Muscle layer of colon (tissue), 2 donors: ENCODE measurements around the gene BTRC.
A peak's percentile ranks its signal among the peaks of the same experiment; 100 is the strongest.

ENCODE experiments used
- H3K27ac ChIP-seq: one replicate; pipeline ENCODE4 v1.7.0; 2013; ENCODE audit warnings: low read depth, mild to moderate bottlenecking, low read length, moderate library complexity
- H3K27me3 ChIP-seq, 2 donors: one replicate each; pipeline ENCODE4 v1.7.0; 2013; ENCODE audit warnings: low read length in 2 of 2, mild to moderate bottlenecking in 2 of 2; ENCODE audit not compliant: insufficient read depth in 2 of 2, control insufficient read depth in 1 of 2
- H3K36me3 ChIP-seq: one replicate; pipeline ENCODE4 v1.7.0; 2013; ENCODE audit warnings: mild to moderate bottlenecking, low read length; ENCODE audit not compliant: insufficient read depth
- H3K4me1 ChIP-seq: one replicate; pipeline ENCODE4 v1.7.0; 2013; ENCODE audit warnings: mild to moderate bottlenecking, low read length; ENCODE audit not compliant: insufficient read depth
- H3K4me3 ChIP-seq, 2 donors: one replicate each; pipeline ENCODE4 v1.7.0; 2013; ENCODE audit warnings: low read length in 2 of 2, low read depth in 1 of 2, mild to moderate bottlenecking in 1 of 2, moderate library complexity in 1 of 2
- H3K9ac ChIP-seq: one replicate; pipeline ENCODE4 v1.7.0; 2013; ENCODE audit warnings: low read length
- H3K9me3 ChIP-seq: one replicate; pipeline ENCODE4 v1.7.0; 2013; ENCODE audit warnings: mild to moderate bottlenecking, low read length
- donor health status: abdominal sarcoma.
- donor health status: Adenocarcinoma of cecum.

Gene BTRC

DNA sequence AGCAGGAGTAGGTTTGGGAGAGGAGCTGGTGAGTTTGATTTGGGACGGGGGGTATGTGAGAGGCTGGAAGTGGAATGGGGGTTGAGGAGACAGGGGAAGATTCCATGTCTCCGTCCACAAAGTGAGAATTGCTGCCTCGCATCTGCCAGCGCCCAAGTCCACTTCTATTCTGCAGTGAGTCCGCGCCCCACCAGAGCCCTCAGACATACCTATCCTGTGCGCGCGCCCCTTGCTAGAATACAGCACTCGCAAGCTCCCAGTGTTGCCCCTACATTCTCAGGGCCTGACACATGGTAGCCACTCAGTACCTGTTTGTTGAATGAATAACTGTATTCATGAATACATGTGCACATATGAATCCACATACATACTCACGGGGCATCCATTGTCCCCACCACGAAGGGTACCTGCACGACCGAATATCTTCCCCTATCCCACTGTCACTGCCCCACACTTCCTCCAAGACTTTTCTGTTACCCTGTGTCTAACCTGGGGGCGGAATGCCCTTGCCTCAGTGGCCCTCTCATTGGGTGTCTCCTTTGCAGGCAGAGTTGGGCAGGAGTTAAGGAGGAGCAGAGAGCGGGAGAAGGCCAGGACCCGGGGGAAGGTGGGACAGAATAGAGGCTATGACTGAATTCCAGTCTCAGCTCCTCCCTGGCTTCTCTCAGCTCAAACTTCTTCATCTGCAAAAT, 214.2 kb downstream of the BTRC start:
- Histone ChIP-seq H3K27ac (no peak overlapping the region), H3K4me1 (peaks cover 16% of the 10 kb centered on the region), H3K4me3 (no peak overlapping the region), H3K9me3 (no peaks in the 10 kb centered on the region), H3K9ac (no peak overlapping the region), H3K36me3 (no peaks in the 10 kb centered on the region), H3K27me3 (peaks cover 33 to 64% of the 10 kb centered on the region in 2 donors)

DNA sequence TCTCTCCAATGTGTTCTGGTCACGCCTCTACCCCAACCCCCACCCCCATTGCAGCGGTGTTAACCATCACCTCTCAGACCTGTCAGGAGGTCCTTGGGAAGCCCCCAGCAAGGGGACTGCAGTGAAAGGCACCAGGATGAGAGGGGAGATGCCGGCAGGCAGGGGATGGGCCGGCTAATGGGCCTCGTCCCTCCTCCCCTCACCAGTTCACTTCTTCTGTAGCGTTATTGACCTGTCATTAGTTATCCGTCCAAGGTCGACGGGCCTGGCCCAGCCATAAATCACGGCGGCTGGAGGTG, 215.3 kb downstream of the BTRC start:
- Histone ChIP-seq H3K36me3 (no peaks in the 10 kb centered on the region), H3K4me3 (peak overlapping the region in 1 of 2 donors; percentile 68), H3K4me1 (peaks cover 16% of the 10 kb centered on the region), H3K27me3 (peaks cover 33 to 64% of the 10 kb centered on the region in 2 donors), H3K9ac (no peak overlapping the region), H3K27ac (no peak overlapping the region), H3K9me3 (no peaks in the 10 kb centered on the region)

DNA sequence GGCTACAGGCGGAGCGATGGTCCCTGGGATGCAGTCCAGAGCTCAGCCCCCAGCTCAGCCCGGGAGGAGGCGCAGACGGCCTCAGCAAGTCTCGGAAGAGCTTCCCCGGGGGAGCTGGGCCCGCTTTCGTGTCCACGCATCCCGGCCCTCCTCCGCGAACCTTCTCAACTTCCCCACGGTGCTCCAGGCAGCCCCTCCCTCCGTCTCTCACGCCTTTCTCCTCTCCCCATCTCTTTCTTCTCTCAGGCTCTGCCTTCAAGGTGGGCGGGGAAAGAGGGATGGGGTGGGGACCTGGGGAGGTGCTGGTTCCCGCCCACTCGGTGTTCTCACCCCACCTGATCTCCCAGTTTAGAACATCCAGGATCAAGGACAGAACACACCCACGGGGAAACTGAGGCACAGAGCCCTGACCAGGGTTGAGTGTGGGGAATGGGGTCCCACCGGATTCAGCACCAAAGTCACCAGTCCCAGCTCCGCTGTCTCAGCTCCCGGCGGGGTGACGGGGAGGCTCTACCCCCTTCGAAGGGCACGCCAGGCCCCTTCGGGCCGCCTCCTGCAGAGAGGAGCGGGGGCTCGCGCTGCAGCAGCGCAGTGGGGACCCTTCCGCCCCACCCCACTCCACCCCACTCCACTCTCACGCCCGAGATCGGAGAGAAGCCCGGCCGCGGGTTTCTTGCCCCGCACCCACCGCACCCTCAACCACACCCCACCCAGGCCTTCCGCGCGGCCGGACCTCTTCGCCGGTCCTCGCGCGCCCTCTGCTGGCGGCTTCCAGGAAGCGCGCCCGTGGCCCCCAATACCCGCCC, 215.9 kb downstream of the BTRC start:
- Histone ChIP-seq H3K27ac (no peak overlapping the region), H3K9ac (no peak overlapping the region), H3K4me3 (peak overlapping the region; percentile 55 to 68), H3K9me3 (no peaks in the 10 kb centered on the region), H3K27me3 (peaks cover 32 to 59% of the 10 kb centered on the region in 2 donors), H3K4me1 (peaks cover 16% of the 10 kb centered on the region), H3K36me3 (no peaks in the 10 kb centered on the region)

DNA sequence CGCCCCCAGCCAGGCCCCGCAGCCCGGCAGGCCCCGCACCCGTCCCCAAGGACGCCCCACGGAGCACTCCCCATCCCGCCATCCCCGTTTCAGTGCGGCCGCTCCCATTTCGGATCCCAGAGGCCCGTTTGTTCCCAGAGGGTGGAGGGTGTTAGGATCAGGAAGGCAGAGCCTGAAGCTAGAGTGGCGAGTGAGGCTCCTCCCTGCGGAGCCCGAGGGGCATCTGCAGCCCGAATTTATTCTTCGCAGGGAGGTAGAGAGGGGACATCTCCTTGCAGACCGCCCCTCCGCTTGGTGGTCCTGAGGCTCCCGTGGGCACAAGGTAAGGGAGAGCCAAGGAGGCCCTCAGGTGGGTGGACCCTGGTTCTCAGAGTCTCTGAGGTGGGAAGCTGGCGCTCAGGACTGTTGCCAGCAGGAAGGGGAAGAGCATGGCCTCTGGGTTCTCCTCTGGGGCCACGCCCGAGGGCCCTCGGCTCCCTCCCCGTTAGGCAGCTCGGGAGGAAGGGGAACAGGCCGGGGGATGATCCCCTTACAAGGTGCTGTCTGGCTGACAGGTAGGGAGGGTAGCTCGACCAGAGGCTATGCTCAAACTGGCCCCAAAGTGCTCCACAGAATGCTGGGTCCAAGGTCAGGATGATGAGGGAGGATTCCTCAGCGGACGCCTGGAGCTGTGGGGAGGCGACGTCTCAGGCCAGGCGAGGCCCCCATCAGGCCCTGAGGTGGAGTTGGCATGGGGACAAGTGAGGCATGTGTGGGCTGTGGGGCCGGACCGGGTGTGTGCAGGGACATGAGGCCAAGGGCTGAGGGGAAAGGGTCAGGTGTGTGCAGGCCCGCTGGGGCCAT, 216.7 kb downstream of the BTRC start:
- Histone ChIP-seq H3K36me3 (no peaks in the 10 kb centered on the region), H3K9ac (peak overlapping the region; percentile 44), H3K27me3 (peaks cover 24 to 51% of the 10 kb centered on the region in 2 donors), H3K4me3 (peak overlapping the region; percentile 55 to 68), H3K27ac (no peak overlapping the region), H3K9me3 (no peaks in the 10 kb centered on the region), H3K4me1 (peaks cover 16% of the 10 kb centered on the region)

DNA sequence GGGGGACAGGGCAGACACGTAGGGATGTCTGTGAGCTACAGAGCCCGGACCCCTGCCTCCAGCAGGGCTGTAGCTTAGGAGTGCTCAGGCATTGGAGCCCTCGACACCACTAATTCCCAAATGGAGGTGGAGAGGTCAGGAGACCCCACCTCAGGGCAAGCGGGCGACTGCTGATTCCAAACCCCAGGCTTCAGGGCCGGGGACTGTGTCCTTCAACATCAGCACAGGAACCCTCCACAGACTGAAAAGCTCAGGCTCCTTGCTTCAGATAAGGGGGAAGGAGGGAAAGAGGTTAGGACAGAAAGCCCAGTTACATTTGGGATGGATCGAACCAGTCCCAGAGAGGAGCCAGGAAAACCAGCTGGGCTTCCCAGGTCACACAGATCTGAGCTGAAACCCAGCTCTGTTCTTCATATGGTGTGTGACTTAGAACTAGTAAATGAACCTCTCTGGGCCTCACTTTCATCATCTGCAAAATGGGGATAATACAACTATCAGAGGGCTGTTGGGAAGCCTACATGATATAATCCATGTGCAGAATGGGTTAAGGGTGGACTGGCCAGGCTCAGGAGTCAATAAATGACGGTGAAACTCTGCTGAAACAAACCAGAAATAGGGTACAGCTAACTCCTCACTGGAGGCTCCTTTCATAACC, 217.4 kb downstream of the BTRC start:
- H3K27ac ChIP-seq, result no peak overlapping the region
- H3K9me3 ChIP-seq, result no peaks in the 10 kb centered on the region
- peak overlapping the region; percentile 44 for H3K9ac ChIP-seq
- no peaks in the 10 kb centered on the region for H3K36me3 ChIP-seq
- H3K27me3 ChIP-seq, result peaks cover 24 to 44% of the 10 kb centered on the region in 2 donors
- H3K4me1 ChIP-seq, result peaks cover 16% of the 10 kb centered on the region
- H3K4me3 ChIP-seq, result no peak overlapping the region

DNA sequence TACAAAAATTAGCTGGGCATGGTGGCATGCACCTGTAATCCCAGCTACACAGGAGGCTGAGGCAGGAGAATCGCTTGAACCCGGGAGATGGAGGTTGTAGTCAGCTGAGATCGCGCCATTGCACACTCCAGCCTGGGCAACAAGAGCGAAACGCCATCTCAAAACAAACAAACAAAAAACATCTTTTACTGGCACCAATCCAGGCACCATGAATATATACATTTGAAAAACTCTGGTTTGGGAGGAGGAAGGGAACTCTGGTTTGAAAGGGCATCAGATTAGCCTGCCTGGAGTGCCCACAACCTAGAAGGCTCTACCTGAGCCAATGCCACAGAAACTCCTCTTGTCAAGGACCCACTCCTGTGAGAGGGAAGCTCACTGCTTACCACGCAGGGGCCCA, 218.2 kb downstream of the BTRC start:
- Histone ChIP-seq H3K36me3 (no peaks in the 10 kb centered on the region), H3K9me3 (no peaks in the 10 kb centered on the region), H3K27ac (no peak overlapping the region), H3K9ac (no peak overlapping the region), H3K4me3 (no peak overlapping the region), H3K27me3 (peaks cover 19 to 36% of the 10 kb centered on the region in 2 donors), H3K4me1 (peaks cover 16% of the 10 kb centered on the region)

DNA sequence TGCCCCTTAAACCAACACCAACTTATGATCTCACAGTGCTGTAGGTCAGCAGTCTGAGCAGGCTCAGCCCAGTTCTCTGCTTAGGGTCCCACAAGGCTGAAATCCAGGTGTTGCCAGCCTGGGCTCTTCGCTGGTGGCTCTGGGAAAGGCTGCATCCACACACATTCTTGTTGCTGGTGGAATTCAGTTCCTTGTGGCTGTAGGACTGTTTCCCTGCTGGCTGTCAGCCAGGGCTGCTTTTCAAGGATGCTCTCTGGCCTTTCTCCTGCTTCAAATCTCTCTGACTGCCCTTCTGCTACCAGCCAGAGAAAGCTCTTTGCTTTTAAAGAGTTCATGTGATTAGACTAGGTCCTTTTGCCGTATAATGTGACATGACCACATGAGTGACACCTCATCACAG, 218.8 kb downstream of the BTRC start:
- peaks cover 12 to 30% of the 10 kb centered on the region in 2 donors for H3K27me3 ChIP-seq
- no peaks in the 10 kb centered on the region for H3K36me3 ChIP-seq
- no peak overlapping the region for H3K4me3 ChIP-seq
- H3K9me3 ChIP-seq, result no peaks in the 10 kb centered on the region
- H3K9ac ChIP-seq, result no peak overlapping the region
- H3K4me1 ChIP-seq, result peaks cover 16% of the 10 kb centered on the region
- H3K27ac ChIP-seq, result no peak overlapping the region

DNA sequence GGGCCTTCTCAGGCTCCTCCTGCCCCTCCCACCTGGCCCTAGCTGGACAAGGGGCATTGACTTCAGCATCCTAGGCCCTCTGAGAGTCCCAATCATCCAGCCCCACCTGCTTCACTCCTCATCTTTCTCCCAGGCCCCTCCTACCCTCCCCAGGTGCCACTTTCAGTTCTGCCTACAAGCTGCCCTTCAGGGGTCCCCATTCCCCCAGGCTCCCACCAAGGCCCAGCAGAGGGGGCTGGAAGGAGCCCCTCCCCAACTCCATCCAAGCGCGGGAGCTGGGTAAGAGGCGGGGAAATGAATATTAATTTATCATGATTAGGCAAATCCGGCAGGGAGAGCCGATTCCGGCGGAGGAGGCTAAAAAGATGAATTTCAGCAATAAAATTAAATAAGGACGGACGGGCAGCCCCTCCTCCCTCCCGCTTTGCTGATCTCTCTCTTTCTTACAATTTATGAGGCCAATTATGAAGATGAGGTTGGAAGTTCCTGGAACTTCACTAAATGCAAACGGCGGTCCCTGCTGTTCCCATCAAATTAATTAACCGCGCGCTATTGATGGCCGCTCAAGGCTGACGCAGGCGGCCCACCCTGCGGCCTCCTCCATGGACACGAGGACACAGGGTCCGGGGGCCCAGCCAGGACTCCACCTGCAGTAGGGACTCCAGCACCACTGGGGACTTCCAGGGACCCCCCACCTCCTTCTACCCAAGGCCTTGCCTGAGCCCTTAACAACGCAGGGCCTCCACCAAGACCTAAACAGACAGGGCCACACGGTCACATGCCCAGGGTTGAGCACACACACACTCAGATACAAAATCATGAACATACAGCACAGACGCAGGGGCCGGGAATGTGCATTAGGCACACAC, 220.2 kb downstream of the BTRC start:
- peaks cover 9 to 17% of the 10 kb centered on the region in 2 donors for H3K27me3 ChIP-seq
- H3K36me3 ChIP-seq, result peaks cover 10% of the 10 kb centered on the region
- no peak overlapping the region for H3K27ac ChIP-seq
- H3K4me3 ChIP-seq, result no peak overlapping the region
- H3K9me3 ChIP-seq, result no peaks in the 10 kb centered on the region
- H3K4me1 ChIP-seq, result peaks cover 16% of the 10 kb centered on the region
- no peak overlapping the region for H3K9ac ChIP-seq

DNA sequence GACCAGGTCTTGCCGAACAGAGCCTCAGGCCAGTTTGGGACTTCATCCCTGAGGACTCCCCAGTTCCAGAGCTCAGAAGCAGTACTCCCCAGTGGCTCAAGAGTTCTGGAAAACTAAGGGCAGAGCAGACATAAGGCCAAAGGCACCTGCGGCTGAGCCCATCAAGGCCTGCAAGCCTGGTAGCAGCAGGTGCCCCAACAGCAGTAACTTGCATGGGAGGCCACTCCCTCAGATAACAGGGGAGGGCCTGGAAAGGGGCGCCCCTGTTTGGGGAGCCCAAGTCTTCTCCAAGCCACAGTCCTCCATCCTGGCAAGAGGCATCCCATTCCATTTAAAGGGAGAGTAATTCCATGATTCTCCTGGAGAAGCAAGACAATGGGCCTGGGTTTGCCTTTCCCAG, 221.1 kb downstream of the BTRC start:
- Histone ChIP-seq H3K9me3 (no peaks in the 10 kb centered on the region), H3K27ac (no peak overlapping the region), H3K27me3 (peaks cover 0 to 7% of the 10 kb centered on the region in 2 donors), H3K9ac (no peak overlapping the region), H3K36me3 (peaks cover 16% of the 10 kb centered on the region), H3K4me1 (peaks cover 8% of the 10 kb centered on the region), H3K4me3 (no peak overlapping the region)

DNA sequence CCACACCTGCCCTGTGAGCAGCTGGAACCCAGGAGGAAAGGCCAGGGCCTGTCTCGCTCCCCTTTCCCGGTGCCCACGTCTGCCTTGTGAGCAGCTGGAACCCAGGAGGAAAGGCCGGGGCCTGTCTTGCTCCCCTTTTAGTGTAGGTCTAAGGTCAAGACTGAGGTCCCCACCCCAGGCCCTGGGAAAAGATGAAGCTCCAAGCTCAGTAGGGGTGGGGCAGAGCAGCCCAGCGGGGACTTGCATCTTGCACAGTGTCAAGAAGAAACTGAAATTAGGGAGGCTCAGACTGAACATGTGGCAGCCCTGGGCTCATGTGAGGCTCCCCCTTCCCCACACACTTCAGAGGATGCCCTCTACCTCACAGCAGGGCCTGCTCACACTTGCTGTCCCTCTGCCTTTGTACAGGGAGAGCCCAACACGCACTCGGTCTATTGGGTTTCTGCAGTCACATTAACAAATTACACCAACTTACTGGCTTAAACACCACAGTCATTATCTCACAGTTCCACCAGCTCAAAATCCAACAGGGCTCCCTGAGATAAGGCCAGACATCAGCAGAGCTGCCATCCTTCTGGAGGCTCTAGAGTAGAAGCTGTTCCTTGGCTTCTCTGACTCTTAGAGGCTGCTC, 221.7 kb downstream of the BTRC start:
- no peaks in the 10 kb centered on the region for H3K9me3 ChIP-seq
- peaks cover 0 to 6% of the 10 kb centered on the region in 2 donors for H3K27me3 ChIP-seq
- H3K36me3 ChIP-seq, result peaks cover 16% of the 10 kb centered on the region
- H3K27ac ChIP-seq, result no peak overlapping the region
- H3K9ac ChIP-seq, result no peak overlapping the region
- H3K4me1 ChIP-seq, result peaks cover 3% of the 10 kb centered on the region
- no peak overlapping the region for H3K4me3 ChIP-seq
